NCI-H128 (cell line): Measurements from ENCODE around the gene PEX13.
"Not testable (repeated sequence)": the region's sequence is repeated elsewhere in the genome, so short reads cannot be mapped to it uniquely, and the experiment has no call there.

Experiments
- DNase-seq: peaks from one replicate; lab custom pipeline; 2025; ENCODE audit not compliant: unreplicated experiment; lab: John Stamatoyannopoulos, UW

Gene PEX13

GRCh38 chr2:61017556-61018317 lies at the start of gene PEX13, which contains the start of gene PUS10:
Gene PEX13 (plus strand): TSS chr2:61017720. CDS start chr2:61017760, 40 bp downstream.
Gene PUS10 (minus strand): TSS chr2:61018255. CDS start chr2:61011890, 6,365 bp downstream.
- DNase-seq, result peak; percentile 73

GRCh38 chr2:60972889-60973656 lies 44.4 kb upstream of the PEX13 start:
- no peak for DNase-seq

GRCh38 chr2:60973705-60974104 lies 43.8 kb upstream of the PEX13 start:
- DNase-seq, result no peak

GRCh38 chr2:60974652-60975051 lies 42.9 kb upstream of the PEX13 start:
- DNase-seq, result no peak

GRCh38 chr2:60976256-60976850 lies 41.2 kb upstream of the PEX13 start:
- DNase-seq, result no peak

GRCh38 chr2:60976875-60977561 lies 40.5 kb upstream of the PEX13 start:
- DNase-seq, result no peak

GRCh38 chr2:60977562-60977895 lies 40.0 kb upstream of the PEX13 start:
- no peak for DNase-seq

GRCh38 chr2:60979231-60979630 lies 38.3 kb upstream of the PEX13 start:
- no peak for DNase-seq

- DNase-seq, result no peak
Observed at GRCh38 chr2:60980071-60980815, 37.3 kb upstream of the PEX13 start.

- not testable (repeated sequence) for DNase-seq
Observed at GRCh38 chr2:60982066-60982465, 35.5 kb upstream of the PEX13 start.

GRCh38 chr2:60984720-60985119 lies 32.8 kb upstream of the PEX13 start:
- no peak for DNase-seq

GRCh38 chr2:60987041-60987440 lies 30.5 kb upstream of the PEX13 start:
- DNase-seq, result no peak

- DNase-seq, result not testable (repeated sequence)
Observed at GRCh38 chr2:60987656-60988055, 29.9 kb upstream of the PEX13 start.

- DNase-seq, result no peak
Observed at GRCh38 chr2:60989259-60989658, 28.3 kb upstream of the PEX13 start.

GRCh38 chr2:60991644-60992043 lies 25.9 kb upstream of the PEX13 start:
- no peak for DNase-seq

- no peak for DNase-seq
Observed at GRCh38 chr2:60992985-60993392, 24.5 kb upstream of the PEX13 start.

- DNase-seq, result no peak
Observed at GRCh38 chr2:60994131-60994530, 23.4 kb upstream of the PEX13 start.

GRCh38 chr2:60998628-60999545 lies 18.6 kb upstream of the PEX13 start:
- DNase-seq, result no peak

GRCh38 chr2:61005736-61006135 lies 11.8 kb upstream of the PEX13 start:
- DNase-seq, result no peak
